HCT116 (cell line): Measurements from ENCODE around the gene TNIK. TPM values are rescaled to one million over a fixed set of nuclear protein-coding genes. Genes with fewer than 3 reads are reported as not detected.

Experiments used
- ATAC-seq: fragments of 200-7000 bp; cut with Tn5 transposase; 2 replicates; pipeline ENCODE4 v1.9.1; 2020; ENCODE audit warnings: mild to moderate bottlenecking, moderate library complexity
- BruUV-seq: library from RNA; stranded (reverse); fragments of 400-500 nt; replicated peaks from 2 replicates; lab custom pipeline; 2021; lab: Mats Ljungman, UMichigan
- CTCF ChIA-PET: fragments of 300-600 bp; sonication (Branson Sonifier 250); formaldehyde crosslinking; loops from one replicate; lab custom pipeline; 2021; ENCODE audit warnings: antibody characterized with exemption; lab: Charles Lee
- POLR2A ChIA-PET: fragments of 300-600, 350-600 bp; sonication (Branson Sonifier 250); formaldehyde crosslinking; loops from one replicate; lab custom pipeline; 2021; ENCODE audit warnings: antibody characterized with exemption; lab: Charles Lee
- RAD21 ChIA-PET, 2 experiments: fragments of 300-600 bp; sonication (Branson Sonifier 250); formaldehyde crosslinking; loops; one replicate each; lab custom pipeline; 2023; ENCODE audit warnings: low total read pairs in 2 of 2; ENCODE audit not compliant: uncharacterized antibody in 2 of 2, unreplicated experiment in 2 of 2, low non-redundant PET in 1 of 2; lab: Charles Lee
- DNase-seq: peaks from one replicate; pipeline ENCODE4 v3.0.0-alpha.2; 2010; ENCODE audit warnings: low read depth, low spot score
- H2AFZ ChIP-seq: fragments of 200-600 bp; shearing (Covaris generic), sonication (generic); 2 replicates; pipeline ENCODE4 v1.6.1; 2017; ENCODE audit warnings: low read depth, mixed run types, mixed read lengths, antibody characterized with exemption, low read length; ENCODE audit not compliant: poor library complexity, severe bottlenecking
- H3K27ac ChIP-seq: 2 replicates; pipeline ENCODE4 v1.5.1; 2012; ENCODE audit warnings: low read depth, low read length
- H3K27me3 ChIP-seq: fragments of 200-600 bp; sonication (generic); 2 replicates; pipeline ENCODE4 v1.6.1; 2016; ENCODE audit warnings: mixed run types, low read length, mixed read lengths; ENCODE audit not compliant: insufficient read depth
- H3K36me3 ChIP-seq, 2 experiments: fragments of 200-500 bp in 1 of 2; fragments of 200-600 bp in 1 of 2; sonication (Bioruptor generic) in 1 of 2; sonication (generic) in 1 of 2; 2 replicates each; pipeline versions ENCODE4 v1.5.1 to v1.6.1; 2014 to 2016; ENCODE audit warnings: low read length in 2 of 2, inconsistent platforms in 1 of 2, mixed read lengths in 1 of 2, mixed run types in 1 of 2; ENCODE audit not compliant: insufficient read depth in 2 of 2, control insufficient read depth in 1 of 2
- H3K4me1 ChIP-seq, 2 experiments: fragments of 200-600 bp in 1 of 2; sonication (generic) in 1 of 2; 2 replicates each; pipeline versions ENCODE4 v1.5.1 to v1.6.1; 2012 to 2017; ENCODE audit warnings: low read length in 2 of 2, inconsistent platforms in 1 of 2, mild to moderate bottlenecking in 1 of 2, mixed read lengths in 1 of 2, mixed run types in 1 of 2, moderate library complexity in 1 of 2; ENCODE audit not compliant: insufficient read depth in 2 of 2, control insufficient read depth in 1 of 2
- H3K4me2 ChIP-seq: fragments of 200-600 bp; sonication (generic); 2 replicates; pipeline ENCODE4 v1.6.1; 2017; ENCODE audit warnings: mixed run types, low read length, mixed read lengths
- H3K4me3 ChIP-seq, 2 experiments: fragments of 200-600 bp in 1 of 2; sonication (generic) in 1 of 2; replicated peaks in 1 of 2; 2 replicates each; pipeline ENCODE4 v1.5.1; 2011 to 2016; ENCODE audit warnings: low read length in 2 of 2, control low read depth in 1 of 2, low read depth in 1 of 2, mild to moderate bottlenecking in 1 of 2, mixed read lengths in 1 of 2, mixed run types in 1 of 2
- H3K79me2 ChIP-seq: fragments of 200-600 bp; sonication (generic); 2 replicates; pipeline ENCODE4 v1.6.1; 2017; ENCODE audit warnings: mild to moderate bottlenecking, mixed run types, low read length, moderate library complexity, mixed read lengths; ENCODE audit not compliant: insufficient read depth
- H3K9ac ChIP-seq: fragments of 200-600 bp; sonication (generic); 2 replicates; pipeline ENCODE4 v1.6.1; 2016; ENCODE audit warnings: low read length, mixed read lengths
- H3K9me2 ChIP-seq: fragments of 200-600 bp; sonication (generic), shearing (Covaris generic); 2 replicates; pipeline ENCODE4 v1.6.1; 2017; ENCODE audit warnings: mixed run types, mild to moderate bottlenecking, moderate library complexity; ENCODE audit not compliant: insufficient read depth
- H3K9me3 ChIP-seq, 2 experiments: fragments of 200-500 bp in 1 of 2; fragments of 200-600 bp in 1 of 2; sonication (Bioruptor generic) in 1 of 2; sonication (generic) in 1 of 2; 2 replicates each; pipeline ENCODE4 v1.6.1; 2014 to 2017; ENCODE audit warnings: low read length in 2 of 2, mixed read lengths in 2 of 2, inconsistent platforms in 1 of 2, low read depth in 1 of 2, mild to moderate bottlenecking in 1 of 2, mixed run types in 1 of 2, moderate library complexity in 1 of 2; ENCODE audit not compliant: control insufficient read depth in 1 of 2, insufficient read depth in 1 of 2
- H4K20me1 ChIP-seq: fragments of 200-600 bp; sonication (generic), shearing (Covaris generic); 2 replicates; pipeline ENCODE4 v1.6.1; 2017; ENCODE audit warnings: mixed run types, mild to moderate bottlenecking, moderate library complexity; ENCODE audit not compliant: insufficient read depth
- CBX3 ChIP-seq: IDR thresholded peaks from 2 replicates; pipeline ENCODE4 v1.6.1; 2012; ENCODE audit warnings: low read depth
- CEBPB ChIP-seq: IDR thresholded peaks from 2 replicates; pipeline ENCODE4 v1.6.1; 2012; ENCODE audit warnings: low read depth
- ELF1 ChIP-seq: IDR thresholded peaks from 2 replicates; pipeline ENCODE4 v1.6.1; 2012; ENCODE audit warnings: low read depth, borderline replicate concordance
- EZH2phosphoT487 ChIP-seq: fragments of 200-600 bp; IDR thresholded peaks from 2 replicates; pipeline ENCODE4 v1.6.1; 2018; ENCODE audit warnings: antibody characterized with exemption, borderline replicate concordance
- FOSL1 ChIP-seq: IDR thresholded peaks from 2 replicates; pipeline ENCODE4 v1.6.1; 2012; ENCODE audit warnings: low read depth
- JUND ChIP-seq: IDR thresholded peaks from 2 replicates; pipeline ENCODE4 v1.6.1; 2012
- POLR2A ChIP-seq: IDR thresholded peaks from 2 replicates; pipeline ENCODE4 v1.7.0; 2011; ENCODE audit warnings: borderline replicate concordance; ENCODE audit not compliant: insufficient read depth, insufficient read length; ENCODE audit errors: extremely low read depth
- POLR2AphosphoS5 ChIP-seq: IDR thresholded peaks from 2 replicates; pipeline ENCODE4 v1.6.1; 2011; ENCODE audit warnings: mild to moderate bottlenecking, low read depth, low read length, moderate library complexity
- RAD21 ChIP-seq: IDR thresholded peaks from 2 replicates; pipeline ENCODE4 v1.6.1; 2012; ENCODE audit warnings: low read depth, mild to moderate bottlenecking
- SIN3A ChIP-seq: IDR thresholded peaks from 2 replicates; pipeline ENCODE4 v1.6.1; 2012; ENCODE audit warnings: low read depth
- SP1 ChIP-seq: IDR thresholded peaks from 2 replicates; pipeline ENCODE4 v1.6.1; 2012; ENCODE audit warnings: low read depth
- TCF7L2 ChIP-seq: IDR thresholded peaks from 2 replicates; pipeline ENCODE4 v1.7.0; 2011; ENCODE audit warnings: borderline replicate concordance, inconsistent platforms; ENCODE audit not compliant: insufficient read depth, insufficient read length; ENCODE audit errors: extremely low read depth
- YY1 ChIP-seq: IDR thresholded peaks from 2 replicates; pipeline ENCODE4 v1.6.1; 2011; ENCODE audit warnings: low read length, low read depth, moderate library complexity, mild to moderate bottlenecking; ENCODE audit not compliant: insufficient replicate concordance; ENCODE audit errors: extremely low read depth
- ZNF274 ChIP-seq: fragments of 200-500 bp; sonication (Bioruptor generic); IDR thresholded peaks from 2 replicates; pipeline ENCODE4 v1.6.1; 2014; ENCODE audit warnings: mild to moderate bottlenecking, low read depth, low read length, inconsistent platforms
- intact Hi-C: fragments of 100-400 bp; cut with micrococcal nuclease; formaldehyde crosslinking; loops from 2 replicates; pipeline ENCODE4 v1.10.0; 2022
- total RNA-seq: library from RNA; stranded (reverse); gene quantifications from one replicate; pipeline ENCODE4 v1.2.1, GENCODE V29; 2021; ENCODE audit not compliant: unreplicated experiment
- TF ChIP-seq, protein P1 (sequence below): IDR thresholded peaks from 2 replicates; pipeline ENCODE4 v1.6.1; 2012
- TF ChIP-seq, protein P2 (sequence below): IDR thresholded peaks from 2 replicates; pipeline ENCODE4 v1.6.1; 2011; ENCODE audit warnings: mild to moderate bottlenecking, low read length, moderate library complexity; ENCODE audit not compliant: insufficient replicate concordance; ENCODE audit errors: extremely low read depth
- TF ChIP-seq, protein P3 (sequence below), 3 experiments: fragments of 200-600 bp in 1 of 3; sonication (generic) in 1 of 3; IDR thresholded peaks in 2 of 3; conservative IDR thresholded peaks in 1 of 3; 2 replicates each; pipeline ENCODE4 v1.5.1; 2012 to 2017; ENCODE audit warnings: low read depth in 2 of 3, low read length in 2 of 3, antibody characterized with exemption in 1 of 3, borderline replicate concordance in 1 of 3, control low read depth in 1 of 3, mild to moderate bottlenecking in 1 of 3, mixed read lengths in 1 of 3, mixed run types in 1 of 3, moderate library complexity in 1 of 3; ENCODE audit not compliant: insufficient read depth in 1 of 3

Gene TNIK
- total RNA-seq, 1 experiment from 2014 or later = 24.1 TPM

DNA sequence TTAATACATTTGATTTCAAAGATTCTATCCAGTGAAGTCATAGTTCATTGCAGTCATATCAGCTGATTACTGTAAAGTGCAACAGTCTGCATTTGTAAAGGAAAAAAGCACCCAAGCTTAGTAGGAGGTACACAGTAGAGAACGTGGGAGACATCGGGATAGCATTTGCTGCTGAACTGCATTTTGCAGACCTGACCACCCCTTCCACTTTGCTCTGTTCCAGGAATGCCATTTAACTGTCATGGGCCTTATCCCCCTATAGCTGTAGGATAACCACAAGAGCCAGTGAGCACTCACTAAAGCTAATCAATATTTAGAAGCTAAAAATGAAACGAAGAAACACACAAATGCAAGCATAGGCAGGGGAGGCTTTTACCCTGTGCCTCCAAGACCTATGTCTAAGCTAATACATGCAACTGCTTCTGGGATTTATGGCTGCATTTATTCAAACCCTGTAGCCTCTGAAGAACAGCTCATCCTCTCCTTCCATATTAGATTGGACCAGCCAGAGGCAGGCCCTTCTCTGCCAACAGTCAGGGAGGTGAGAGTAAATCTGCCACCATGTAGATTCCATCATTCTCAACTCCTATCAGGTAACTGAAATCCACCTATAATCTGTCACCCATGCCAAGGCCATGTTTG, 23.0 kb downstream of the TNIK start:
- ChIA-PET POLR2A (no interaction called here), CTCF (no interaction called here), RAD21 (no interaction called here)
- Histone ChIP-seq H3K9me3 (no peaks in the 10 kb centered on the region), H3K27me3 (no peaks in the 10 kb centered on the region), H2AFZ (no peak overlapping the region), H3K9me2 (no peaks in the 10 kb centered on the region), H3K27ac (no peak overlapping the region), H3K9ac (no peak overlapping the region), H3K4me2 (no peak overlapping the region), H3K4me3 (no peak overlapping the region), H4K20me1 (no peaks in the 10 kb centered on the region), H3K79me2 (no peaks in the 10 kb centered on the region), H3K4me1 (no peaks in the 10 kb centered on the region), H3K36me3 (no peaks in the 10 kb centered on the region)
- ATAC-seq = no peak
- no peak for DNase-seq
- intact Hi-C loops = no loop called here
- BruUV-seq = no TSS peak
- TF ChIP-seq SIN3A = no peak
- no peak for TF ChIP-seq POLR2AphosphoS5
- no peak for TF ChIP-seq CEBPB
- TF ChIP-seq, protein P1, sequence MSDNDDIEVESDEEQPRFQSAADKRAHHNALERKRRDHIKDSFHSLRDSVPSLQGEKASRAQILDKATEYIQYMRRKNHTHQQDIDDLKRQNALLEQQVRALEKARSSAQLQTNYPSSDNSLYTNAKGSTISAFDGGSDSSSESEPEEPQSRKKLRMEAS = no peak
- no peak for TF ChIP-seq POLR2A
- no peak for TF ChIP-seq SP1
- TF ChIP-seq, protein P2, sequence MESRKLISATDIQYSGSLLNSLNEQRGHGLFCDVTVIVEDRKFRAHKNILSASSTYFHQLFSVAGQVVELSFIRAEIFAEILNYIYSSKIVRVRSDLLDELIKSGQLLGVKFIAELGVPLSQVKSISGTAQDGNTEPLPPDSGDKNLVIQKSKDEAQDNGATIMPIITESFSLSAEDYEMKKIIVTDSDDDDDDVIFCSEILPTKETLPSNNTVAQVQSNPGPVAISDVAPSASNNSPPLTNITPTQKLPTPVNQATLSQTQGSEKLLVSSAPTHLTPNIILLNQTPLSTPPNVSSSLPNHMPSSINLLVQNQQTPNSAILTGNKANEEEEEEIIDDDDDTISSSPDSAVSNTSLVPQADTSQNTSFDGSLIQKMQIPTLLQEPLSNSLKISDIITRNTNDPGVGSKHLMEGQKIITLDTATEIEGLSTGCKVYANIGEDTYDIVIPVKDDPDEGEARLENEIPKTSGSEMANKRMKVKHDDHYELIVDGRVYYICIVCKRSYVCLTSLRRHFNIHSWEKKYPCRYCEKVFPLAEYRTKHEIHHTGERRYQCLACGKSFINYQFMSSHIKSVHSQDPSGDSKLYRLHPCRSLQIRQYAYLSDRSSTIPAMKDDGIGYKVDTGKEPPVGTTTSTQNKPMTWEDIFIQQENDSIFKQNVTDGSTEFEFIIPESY = no peak
- no peak for TF ChIP-seq ELF1
- no peak for TF ChIP-seq YY1
- no peak for TF ChIP-seq ZNF274
- no peak for TF ChIP-seq TCF7L2
- no peak for TF ChIP-seq EZH2phosphoT487
- no peak for TF ChIP-seq RAD21
- TF ChIP-seq, protein P3, sequence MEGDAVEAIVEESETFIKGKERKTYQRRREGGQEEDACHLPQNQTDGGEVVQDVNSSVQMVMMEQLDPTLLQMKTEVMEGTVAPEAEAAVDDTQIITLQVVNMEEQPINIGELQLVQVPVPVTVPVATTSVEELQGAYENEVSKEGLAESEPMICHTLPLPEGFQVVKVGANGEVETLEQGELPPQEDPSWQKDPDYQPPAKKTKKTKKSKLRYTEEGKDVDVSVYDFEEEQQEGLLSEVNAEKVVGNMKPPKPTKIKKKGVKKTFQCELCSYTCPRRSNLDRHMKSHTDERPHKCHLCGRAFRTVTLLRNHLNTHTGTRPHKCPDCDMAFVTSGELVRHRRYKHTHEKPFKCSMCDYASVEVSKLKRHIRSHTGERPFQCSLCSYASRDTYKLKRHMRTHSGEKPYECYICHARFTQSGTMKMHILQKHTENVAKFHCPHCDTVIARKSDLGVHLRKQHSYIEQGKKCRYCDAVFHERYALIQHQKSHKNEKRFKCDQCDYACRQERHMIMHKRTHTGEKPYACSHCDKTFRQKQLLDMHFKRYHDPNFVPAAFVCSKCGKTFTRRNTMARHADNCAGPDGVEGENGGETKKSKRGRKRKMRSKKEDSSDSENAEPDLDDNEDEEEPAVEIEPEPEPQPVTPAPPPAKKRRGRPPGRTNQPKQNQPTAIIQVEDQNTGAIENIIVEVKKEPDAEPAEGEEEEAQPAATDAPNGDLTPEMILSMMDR (IDR thresholded peaks at IDR 0.05 in 2 of 3, conservative IDR thresholded peaks at IDR 0.05 in 1 of 3; ENCODE audit: borderline replicate concordance in 1 of 3, insufficient read depth in 1 of 3, low read depth in 2 of 3, low read length in 2 of 3) = no peak
- TF ChIP-seq FOSL1 = no peak
- TF ChIP-seq JUND = no peak
- no peak for TF ChIP-seq CBX3
